ENCODE measurements around the gene MCM10.

- TF ChIP-seq CTCF (conservative IDR thresholded peaks at IDR 0.05) (no peak), EZH2 (IDR thresholded peaks at IDR 0.05; ENCODE audit: low read depth) (no peak)
Measured at GRCh38 chr10:13231808-13232207, 70.5 kb downstream of the MCM10 start.
